HEK293 (cell line): ENCODE measurements around the gene RNF115.

ENCODE experiments used
- FEZF1 ChIP-seq: fragments of 450-650 bp; formaldehyde crosslinking; IDR thresholded peaks from 2 replicates; pipeline ENCODE4 v1.5.1; 2016; ENCODE audit warnings: missing biosample characterization, missing genetic modification characterization
- IKZF3 ChIP-seq: fragments of 450-650 bp; IDR thresholded peaks from 2 replicates; pipeline ENCODE4 v1.5.0; 2018; ENCODE audit warnings: missing biosample characterization, mild to moderate bottlenecking, missing genetic modification characterization, moderate library complexity
- MYNN ChIP-seq: fragments of 450-650 bp; formaldehyde crosslinking; IDR thresholded peaks from 2 replicates; pipeline ENCODE4 v1.5.1; 2016; ENCODE audit warnings: missing biosample characterization, missing genetic modification characterization, borderline replicate concordance
- PRDM1 ChIP-seq: fragments of 450-650 bp; formaldehyde crosslinking; IDR thresholded peaks from 2 replicates; pipeline ENCODE4; 2016; ENCODE audit warnings: missing biosample characterization, missing genetic modification characterization
- YY2 ChIP-seq: fragments of 450-650 bp; formaldehyde crosslinking; IDR thresholded peaks from 2 replicates; pipeline ENCODE4 v1.5.1; 2016; ENCODE audit warnings: missing biosample characterization, missing genetic modification characterization
- ZBTB44 ChIP-seq: fragments of 450-650 bp; IDR thresholded peaks from 2 replicates; pipeline ENCODE4 v1.5.1; 2018; ENCODE audit warnings: missing biosample characterization, mild to moderate bottlenecking, missing genetic modification characterization
- ZBTB8A ChIP-seq: fragments of 450-650 bp; formaldehyde crosslinking; IDR thresholded peaks from 2 replicates; pipeline ENCODE4 v1.5.1; 2016; ENCODE audit warnings: missing biosample characterization, missing genetic modification characterization
- ZFP3 ChIP-seq: fragments of 450-650 bp; formaldehyde crosslinking; IDR thresholded peaks from 2 replicates; pipeline ENCODE4 v1.5.1; 2016; ENCODE audit warnings: low read depth, missing biosample characterization, missing genetic modification characterization
- ZNF335 ChIP-seq: fragments of 450-650 bp; formaldehyde crosslinking; conservative IDR thresholded peaks from 2 replicates; pipeline ENCODE4 v1.5.1; 2016; ENCODE audit warnings: missing biosample characterization, missing genetic modification characterization
- ZNF37A ChIP-seq: fragments of 450-650 bp; IDR thresholded peaks from 2 replicates; pipeline ENCODE4 v1.5.1; 2018; ENCODE audit warnings: missing biosample characterization, missing genetic modification characterization
- ZNF433 ChIP-seq: fragments of 450-650 bp; formaldehyde crosslinking; IDR thresholded peaks from 2 replicates; pipeline ENCODE4 v1.5.1; 2016; ENCODE audit warnings: missing biosample characterization, missing genetic modification characterization, low read depth
- ZNF555 ChIP-seq: fragments of 450-650 bp; formaldehyde crosslinking; conservative IDR thresholded peaks from 2 replicates; pipeline ENCODE4 v1.5.1; 2017; ENCODE audit warnings: missing biosample characterization, mild to moderate bottlenecking, missing genetic modification characterization, inconsistent platforms
- ZNF596 ChIP-seq: fragments of 450-650 bp; IDR thresholded peaks from 2 replicates; pipeline ENCODE4 v1.5.0; 2018; ENCODE audit warnings: missing biosample characterization, mild to moderate bottlenecking, missing genetic modification characterization, moderate library complexity
- ZNF610 ChIP-seq: fragments of 450-650 bp; formaldehyde crosslinking; IDR thresholded peaks from 2 replicates; pipeline ENCODE4 v1.5.1; 2016; ENCODE audit warnings: missing biosample characterization, missing genetic modification characterization, borderline replicate concordance
- ZNF645 ChIP-seq: fragments of 450-650 bp; formaldehyde crosslinking; IDR thresholded peaks from 2 replicates; pipeline ENCODE4; 2016; ENCODE audit warnings: missing biosample characterization, missing genetic modification characterization
- ZNF654 ChIP-seq: fragments of 450-650 bp; formaldehyde crosslinking; IDR thresholded peaks from 2 replicates; pipeline ENCODE4 v1.5.1; 2016; ENCODE audit warnings: low read depth, missing biosample characterization, missing genetic modification characterization
- ZNF747 ChIP-seq: fragments of 450-650 bp; formaldehyde crosslinking; IDR thresholded peaks from 2 replicates; pipeline ENCODE4 v1.5.1; 2016; ENCODE audit warnings: missing biosample characterization, missing genetic modification characterization
- ZNF768 ChIP-seq: fragments of 450-650 bp; formaldehyde crosslinking; IDR thresholded peaks from 2 replicates; pipeline ENCODE4 v1.5.1; 2018; ENCODE audit warnings: missing biosample characterization, mild to moderate bottlenecking, missing genetic modification characterization
- ZNF777 ChIP-seq: fragments of 450-650 bp; formaldehyde crosslinking; IDR thresholded peaks from 2 replicates; pipeline ENCODE4 v1.5.1; 2017; ENCODE audit warnings: missing biosample characterization, missing genetic modification characterization, borderline replicate concordance
- ZNF843 ChIP-seq: fragments of 450-650 bp; formaldehyde crosslinking; IDR thresholded peaks from 2 replicates; pipeline ENCODE4 v1.5.1; 2016; ENCODE audit warnings: missing biosample characterization, missing genetic modification characterization
- TF ChIP-seq, protein P1 (sequence below): fragments of 450-650 bp; formaldehyde crosslinking; IDR thresholded peaks from 2 replicates; pipeline ENCODE4 v1.5.1; 2016; ENCODE audit warnings: missing biosample characterization, missing genetic modification characterization
- TF ChIP-seq, protein P2 (sequence below): fragments of 450-650 bp; formaldehyde crosslinking; IDR thresholded peaks from 2 replicates; pipeline ENCODE4 v1.5.1; 2016; ENCODE audit warnings: missing biosample characterization, missing genetic modification characterization, borderline replicate concordance
- TF ChIP-seq, protein P3 (sequence below): fragments of 450-650 bp; formaldehyde crosslinking; IDR thresholded peaks from 2 replicates; pipeline ENCODE4 v1.5.1; 2016; ENCODE audit warnings: missing biosample characterization, missing genetic modification characterization
- TF ChIP-seq, protein P4 (sequence below): fragments of 450-650 bp; formaldehyde crosslinking; IDR thresholded peaks from 2 replicates; pipeline ENCODE4 v1.5.1; 2016; ENCODE audit warnings: missing biosample characterization, missing genetic modification characterization
- TF ChIP-seq, protein P5 (sequence below): fragments of 450-650 bp; formaldehyde crosslinking; IDR thresholded peaks from 2 replicates; pipeline ENCODE4 v1.5.1; 2016; ENCODE audit warnings: missing biosample characterization, missing genetic modification characterization

The RNF115 gene

GRCh38 chr1:145720878-145721671 is 102.8 kb downstream of the RNF115 start (continued):
- TF ChIP-seq ZNF596 (tag by site-specific recombination) (no peak), ZNF433 (no peak), ZNF555 (tag by site-specific recombination) (no peak), YY2 (no peak), ZNF654 (peak; percentile 80), FEZF1 (no peak), IKZF3 (0 out of 2 replicates have a peak, but pooled peaks have one; percentile 32), ZNF37A (tag by site-specific recombination) (no peak; the same call in 1 of the 2 replicates), ZNF843 (tag by site-specific recombination) (peak; percentile 38; the same call in 1 of the 2 replicates), ZNF747 (tag by site-specific recombination) (no peak), ZBTB44 (tag by site-specific recombination) (no peak), ZNF335 (tag by site-specific recombination) (0 out of 2 replicates have a peak, but pooled peaks have one; percentile 21), PRDM1 (tag by site-specific recombination) (no peak), ZNF777 (tag by site-specific recombination) (no peak), ZNF610 (tag by site-specific recombination) (no peak), MYNN (no peak; the same call in 1 of the 2 replicates), ZNF768 (tag by site-specific recombination) (no peak), ZNF645 (no peak), ZBTB8A (no peak), ZFP3 (tag by site-specific recombination) (no peak)
- TF ChIP-seq, protein P1, sequence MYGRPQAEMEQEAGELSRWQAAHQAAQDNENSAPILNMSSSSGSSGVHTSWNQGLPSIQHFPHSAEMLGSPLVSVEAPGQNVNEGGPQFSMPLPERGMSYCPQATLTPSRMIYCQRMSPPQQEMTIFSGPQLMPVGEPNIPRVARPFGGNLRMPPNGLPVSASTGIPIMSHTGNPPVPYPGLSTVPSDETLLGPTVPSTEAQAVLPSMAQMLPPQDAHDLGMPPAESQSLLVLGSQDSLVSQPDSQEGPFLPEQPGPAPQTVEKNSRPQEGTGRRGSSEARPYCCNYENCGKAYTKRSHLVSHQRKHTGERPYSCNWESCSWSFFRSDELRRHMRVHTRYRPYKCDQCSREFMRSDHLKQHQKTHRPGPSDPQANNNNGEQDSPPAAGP = peak; percentile 76
- TF ChIP-seq, protein P2, sequence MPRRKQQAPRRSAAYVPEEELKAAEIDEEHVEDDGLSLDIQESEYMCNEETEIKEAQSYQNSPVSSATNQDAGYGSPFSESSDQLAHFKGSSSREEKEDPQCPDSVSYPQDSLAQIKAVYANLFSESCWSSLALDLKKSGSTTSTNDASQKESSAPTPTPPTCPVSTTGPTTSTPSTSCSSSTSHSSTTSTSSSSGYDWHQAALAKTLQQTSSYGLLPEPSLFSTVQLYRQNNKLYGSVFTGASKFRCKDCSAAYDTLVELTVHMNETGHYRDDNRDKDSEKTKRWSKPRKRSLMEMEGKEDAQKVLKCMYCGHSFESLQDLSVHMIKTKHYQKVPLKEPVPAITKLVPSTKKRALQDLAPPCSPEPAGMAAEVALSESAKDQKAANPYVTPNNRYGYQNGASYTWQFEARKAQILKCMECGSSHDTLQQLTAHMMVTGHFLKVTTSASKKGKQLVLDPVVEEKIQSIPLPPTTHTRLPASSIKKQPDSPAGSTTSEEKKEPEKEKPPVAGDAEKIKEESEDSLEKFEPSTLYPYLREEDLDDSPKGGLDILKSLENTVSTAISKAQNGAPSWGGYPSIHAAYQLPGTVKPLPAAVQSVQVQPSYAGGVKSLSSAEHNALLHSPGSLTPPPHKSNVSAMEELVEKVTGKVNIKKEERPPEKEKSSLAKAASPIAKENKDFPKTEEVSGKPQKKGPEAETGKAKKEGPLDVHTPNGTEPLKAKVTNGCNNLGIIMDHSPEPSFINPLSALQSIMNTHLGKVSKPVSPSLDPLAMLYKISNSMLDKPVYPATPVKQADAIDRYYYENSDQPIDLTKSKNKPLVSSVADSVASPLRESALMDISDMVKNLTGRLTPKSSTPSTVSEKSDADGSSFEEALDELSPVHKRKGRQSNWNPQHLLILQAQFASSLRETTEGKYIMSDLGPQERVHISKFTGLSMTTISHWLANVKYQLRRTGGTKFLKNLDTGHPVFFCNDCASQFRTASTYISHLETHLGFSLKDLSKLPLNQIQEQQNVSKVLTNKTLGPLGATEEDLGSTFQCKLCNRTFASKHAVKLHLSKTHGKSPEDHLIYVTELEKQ = no peak
- TF ChIP-seq, protein P3, sequence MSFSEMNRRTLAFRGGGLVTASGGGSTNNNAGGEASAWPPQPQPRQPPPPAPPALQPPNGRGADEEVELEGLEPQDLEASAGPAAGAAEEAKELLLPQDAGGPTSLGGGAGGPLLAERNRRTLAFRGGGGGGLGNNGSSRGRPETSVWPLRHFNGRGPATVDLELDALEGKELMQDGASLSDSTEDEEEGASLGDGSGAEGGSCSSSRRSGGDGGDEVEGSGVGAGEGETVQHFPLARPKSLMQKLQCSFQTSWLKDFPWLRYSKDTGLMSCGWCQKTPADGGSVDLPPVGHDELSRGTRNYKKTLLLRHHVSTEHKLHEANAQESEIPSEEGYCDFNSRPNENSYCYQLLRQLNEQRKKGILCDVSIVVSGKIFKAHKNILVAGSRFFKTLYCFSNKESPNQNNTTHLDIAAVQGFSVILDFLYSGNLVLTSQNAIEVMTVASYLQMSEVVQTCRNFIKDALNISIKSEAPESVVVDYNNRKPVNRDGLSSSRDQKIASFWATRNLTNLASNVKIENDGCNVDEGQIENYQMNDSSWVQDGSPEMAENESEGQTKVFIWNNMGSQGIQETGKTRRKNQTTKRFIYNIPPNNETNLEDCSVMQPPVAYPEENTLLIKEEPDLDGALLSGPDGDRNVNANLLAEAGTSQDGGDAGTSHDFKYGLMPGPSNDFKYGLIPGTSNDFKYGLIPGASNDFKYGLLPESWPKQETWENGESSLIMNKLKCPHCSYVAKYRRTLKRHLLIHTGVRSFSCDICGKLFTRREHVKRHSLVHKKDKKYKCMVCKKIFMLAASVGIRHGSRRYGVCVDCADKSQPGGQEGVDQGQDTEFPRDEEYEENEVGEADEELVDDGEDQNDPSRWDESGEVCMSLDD (tag by site-specific recombination) = peak; percentile 31; the same call in 1 of the 2 replicates
- TF ChIP-seq, protein P4, sequence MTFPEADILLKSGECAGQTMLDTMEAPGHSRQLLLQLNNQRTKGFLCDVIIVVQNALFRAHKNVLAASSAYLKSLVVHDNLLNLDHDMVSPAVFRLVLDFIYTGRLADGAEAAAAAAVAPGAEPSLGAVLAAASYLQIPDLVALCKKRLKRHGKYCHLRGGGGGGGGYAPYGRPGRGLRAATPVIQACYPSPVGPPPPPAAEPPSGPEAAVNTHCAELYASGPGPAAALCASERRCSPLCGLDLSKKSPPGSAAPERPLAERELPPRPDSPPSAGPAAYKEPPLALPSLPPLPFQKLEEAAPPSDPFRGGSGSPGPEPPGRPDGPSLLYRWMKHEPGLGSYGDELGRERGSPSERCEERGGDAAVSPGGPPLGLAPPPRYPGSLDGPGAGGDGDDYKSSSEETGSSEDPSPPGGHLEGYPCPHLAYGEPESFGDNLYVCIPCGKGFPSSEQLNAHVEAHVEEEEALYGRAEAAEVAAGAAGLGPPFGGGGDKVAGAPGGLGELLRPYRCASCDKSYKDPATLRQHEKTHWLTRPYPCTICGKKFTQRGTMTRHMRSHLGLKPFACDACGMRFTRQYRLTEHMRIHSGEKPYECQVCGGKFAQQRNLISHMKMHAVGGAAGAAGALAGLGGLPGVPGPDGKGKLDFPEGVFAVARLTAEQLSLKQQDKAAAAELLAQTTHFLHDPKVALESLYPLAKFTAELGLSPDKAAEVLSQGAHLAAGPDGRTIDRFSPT (tag by site-specific recombination) = peak; percentile 75
- TF ChIP-seq, protein P5, sequence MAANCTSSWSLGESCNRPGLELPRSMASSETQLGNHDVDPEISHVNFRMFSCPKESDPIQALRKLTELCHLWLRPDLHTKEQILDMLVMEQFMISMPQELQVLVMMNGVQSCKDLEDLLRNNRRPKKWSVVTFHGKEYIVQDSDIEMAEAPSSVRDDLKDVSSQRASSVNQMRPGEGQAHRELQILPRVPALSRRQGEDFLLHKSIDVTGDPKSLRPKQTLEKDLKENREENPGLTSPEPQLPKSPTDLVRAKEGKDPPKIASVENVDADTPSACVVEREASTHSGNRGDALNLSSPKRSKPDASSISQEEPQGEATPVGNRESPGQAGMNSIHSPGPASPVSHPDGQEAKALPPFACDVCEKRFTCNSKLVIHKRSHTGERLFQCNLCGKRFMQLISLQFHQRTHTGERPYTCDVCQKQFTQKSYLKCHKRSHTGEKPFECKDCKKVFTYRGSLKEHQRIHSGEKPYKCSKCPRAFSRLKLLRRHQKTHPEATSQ (tag by site-specific recombination) = 0 out of 2 replicates have a peak, but pooled peaks have one; percentile 30
